Measurements from ENCODE around the gene POU3F1. TPM values are rescaled to one million over a fixed set of nuclear protein-coding genes. Genes with fewer than 3 reads are reported as not detected.
A peak's percentile ranks its signal among the peaks of the same experiment; 100 is the strongest.

POU3F1 gene
- total RNA-seq, 1 donor from 2014 or later, result 2.8 TPM

GRCh38 chr1:38000529-38001455 is 45.8 kb downstream of the POU3F1 start:
- Mint-ChIP-seq H3K9me3 (no peaks in the 10 kb centered on the region), H3K27me3 (peaks cover 6% of the 10 kb centered on the region), H3K4me3 (peak overlapping the region; percentile 68), H3K36me3 (no peaks in the 10 kb centered on the region), H3K4me1 (ENCODE audit: unreplicated experiment) (peaks cover 33% of the 10 kb centered on the region), H3K27ac (peak overlapping the region; percentile 89)
- no peak for TF ChIP-seq CTCF (conservative IDR thresholded peaks at IDR 0.05)
- DNase-seq (ENCODE audit: extremely low spot score, unreplicated experiment), result no peak

- Mint-ChIP-seq H3K9me3 (no peaks in the 10 kb centered on the region), H3K27ac (peak overlapping the region; percentile 89)
Observed at GRCh38 chr1:38000233-38000528, 46.4 kb downstream of the POU3F1 start.

GRCh38 chr1:37999430-38000232 is 47.0 kb downstream of the POU3F1 start:
- no peaks in the 10 kb centered on the region for H3K9me3 Mint-ChIP-seq
- peak overlapping the region; percentile 89 for H3K27ac Mint-ChIP-seq
- H3K27me3 Mint-ChIP-seq, result peaks cover 5% of the 10 kb centered on the region
- H3K4me3 Mint-ChIP-seq, result peak overlapping the region; percentile 68
- DNase-seq (ENCODE audit: extremely low spot score, unreplicated experiment), result no peak
- peaks cover 38% of the 10 kb centered on the region for H3K4me1 Mint-ChIP-seq (ENCODE audit: unreplicated experiment)
- no peak for TF ChIP-seq CTCF (conservative IDR thresholded peaks at IDR 0.05)
- no peaks in the 10 kb centered on the region for H3K36me3 Mint-ChIP-seq

More at GRCh38 chr1:38000233-38000528, 46.4 kb downstream of the POU3F1 start:
- Mint-ChIP-seq H3K4me3 (peak overlapping the region; percentile 68), H3K4me1 (ENCODE audit: unreplicated experiment) (peaks cover 34% of the 10 kb centered on the region), H3K36me3 (no peaks in the 10 kb centered on the region), H3K27me3 (peaks cover 6% of the 10 kb centered on the region)
- TF ChIP-seq CTCF (conservative IDR thresholded peaks at IDR 0.05), result no peak
- no peak for DNase-seq (ENCODE audit: extremely low spot score, unreplicated experiment)

GRCh38 chr1:37998913-37999429 is 47.6 kb downstream of the POU3F1 start:
- DNase-seq (ENCODE audit: extremely low spot score, unreplicated experiment), result no peak
- Mint-ChIP-seq H3K36me3 (no peaks in the 10 kb centered on the region), H3K27me3 (no peaks in the 10 kb centered on the region), H3K9me3 (no peaks in the 10 kb centered on the region), H3K4me1 (ENCODE audit: unreplicated experiment) (peaks cover 32% of the 10 kb centered on the region), H3K4me3 (peak overlapping the region; percentile 60), H3K27ac (peak overlapping the region; percentile 89)
- no peak for TF ChIP-seq CTCF (conservative IDR thresholded peaks at IDR 0.05)

- no peaks in the 10 kb centered on the region for H3K27me3 Mint-ChIP-seq
- H3K4me3 Mint-ChIP-seq, result peak overlapping the region; percentile 34
- H3K27ac Mint-ChIP-seq, result peak overlapping the region; percentile 6
Observed at GRCh38 chr1:37998089-37998808, 48.3 kb downstream of the POU3F1 start.

More at GRCh38 chr1:37998089-37998808, 48.3 kb downstream of the POU3F1 start:
- Mint-ChIP-seq H3K9me3 (no peaks in the 10 kb centered on the region), H3K4me1 (ENCODE audit: unreplicated experiment) (peaks cover 24% of the 10 kb centered on the region), H3K36me3 (no peaks in the 10 kb centered on the region)
- no peak for TF ChIP-seq CTCF (conservative IDR thresholded peaks at IDR 0.05)
- no peak for DNase-seq (ENCODE audit: extremely low spot score, unreplicated experiment)

Data from type B pancreatic cell (in vitro differentiated cells).